PC-9 (cell line): Measurements from ENCODE around the gene NUDCD3. TPM values are rescaled to one million over a fixed set of nuclear protein-coding genes. Genes with fewer than 3 reads are reported as not detected.
A peak's percentile ranks its signal among the peaks of the same experiment; 100 is the strongest.

Experiments used
- BruUV-seq: library from RNA; stranded (reverse); fragments of 400-500 nt; replicated peaks from 2 replicates; lab custom pipeline; 2021; lab: Mats Ljungman, UMichigan
- CTCF ChIA-PET: fragments of 300-600 bp; sonication (Branson Sonifier 250); formaldehyde crosslinking; loops from one replicate; lab custom pipeline; 2022; ENCODE audit warnings: antibody characterized with exemption; lab: Charles Lee
- POLR2A ChIA-PET: fragments of 300-600 bp; sonication (Branson Sonifier 250); formaldehyde crosslinking; loops from one replicate; lab custom pipeline; 2022; ENCODE audit warnings: antibody characterized with exemption; ENCODE audit not compliant: unreplicated experiment; lab: Charles Lee
- DNase-seq, 2 experiments: peaks; one replicate each; pipeline versions ENCODE4 v3.0.0 to v3.0.0-alpha.2; 2015 to 2022; ENCODE audit warnings: mixed read lengths in 1 of 2
- H2AFZ ChIP-seq: fragments of 200-600 bp; sonication (generic); 2 replicates; pipeline ENCODE4 v1.8.1; 2017; ENCODE audit warnings: antibody characterized with exemption
- H3F3A ChIP-seq: fragments of 200-600 bp; sonication (generic); 2 replicates; pipeline ENCODE4 v1.8.1; 2017; ENCODE audit warnings: antibody characterized with exemption, mild to moderate bottlenecking, low read depth; ENCODE audit not compliant: insufficient read depth
- H3K27ac ChIP-seq: fragments of 200-600 bp; sonication (generic); 2 replicates; pipeline ENCODE4 v1.6.1; 2016; ENCODE audit warnings: mixed run types
- H3K27me3 ChIP-seq: fragments of 200-600 bp; sonication (generic); 2 replicates; pipeline ENCODE4 v1.6.1; 2016; ENCODE audit warnings: low read depth, mixed run types; ENCODE audit not compliant: insufficient read depth
- H3K36me3 ChIP-seq: fragments of 200-600 bp; sonication (generic); 2 replicates; pipeline ENCODE4 v1.6.1; 2016; ENCODE audit warnings: low read depth, mixed run types
- H3K4me1 ChIP-seq: fragments of 200-600 bp; sonication (generic); replicated peaks from 2 replicates; pipeline ENCODE4 v1.6.1; 2016; ENCODE audit warnings: mixed run types; ENCODE audit not compliant: insufficient read depth
- H3K4me2 ChIP-seq: fragments of 200-600 bp; sonication (generic); 2 replicates; pipeline ENCODE4 v1.6.1; 2017; ENCODE audit warnings: mixed run types
- H3K4me3 ChIP-seq: fragments of 200-600 bp; sonication (generic); 2 replicates; pipeline ENCODE4 v1.6.1; 2016; ENCODE audit warnings: mixed run types
- H3K79me2 ChIP-seq: fragments of 200-600 bp; sonication (generic); 2 replicates; pipeline ENCODE4 v1.6.1; 2017; ENCODE audit warnings: low read depth, mixed run types
- H3K9me2 ChIP-seq: fragments of 200-600 bp; sonication (generic); 2 replicates; pipeline ENCODE4 v1.8.1; 2017; ENCODE audit warnings: mild to moderate bottlenecking; ENCODE audit not compliant: insufficient read depth
- H3K9me3 ChIP-seq: fragments of 200-600 bp; sonication (generic); 2 replicates; pipeline ENCODE4 v1.8.1; 2016; ENCODE audit warnings: low read depth; ENCODE audit not compliant: insufficient read depth
- H4K20me1 ChIP-seq: fragments of 200-600 bp; sonication (generic); 2 replicates; pipeline ENCODE4 v1.8.1; 2017; ENCODE audit not compliant: insufficient read depth
- EZH2 ChIP-seq: fragments of 200-600 bp; sonication (generic); IDR thresholded peaks from 2 replicates; pipeline ENCODE4 v1.8.0; 2017; ENCODE audit warnings: antibody characterized with exemption, low read depth
- intact Hi-C: fragments of 100-400 bp; cut with micrococcal nuclease; formaldehyde crosslinking; loops from one replicate; pipeline ENCODE4 v1.10.0; 2022; ENCODE audit not compliant: unreplicated experiment
- total RNA-seq: library from RNA; stranded (reverse); gene quantifications from 2 replicates; pipeline ENCODE4 v1.2.3, GENCODE V29; 2021
- TF ChIP-seq, protein P1 (sequence below): fragments of 200-600 bp; sonication (generic); conservative IDR thresholded peaks from 2 replicates; pipeline ENCODE4 v1.6.1; 2017; ENCODE audit warnings: mixed run types, antibody characterized with exemption, mild to moderate bottlenecking, moderate library complexity

NUDCD3 gene
- total RNA-seq, 1 experiment from 2014 or later = 149 TPM

DNA sequence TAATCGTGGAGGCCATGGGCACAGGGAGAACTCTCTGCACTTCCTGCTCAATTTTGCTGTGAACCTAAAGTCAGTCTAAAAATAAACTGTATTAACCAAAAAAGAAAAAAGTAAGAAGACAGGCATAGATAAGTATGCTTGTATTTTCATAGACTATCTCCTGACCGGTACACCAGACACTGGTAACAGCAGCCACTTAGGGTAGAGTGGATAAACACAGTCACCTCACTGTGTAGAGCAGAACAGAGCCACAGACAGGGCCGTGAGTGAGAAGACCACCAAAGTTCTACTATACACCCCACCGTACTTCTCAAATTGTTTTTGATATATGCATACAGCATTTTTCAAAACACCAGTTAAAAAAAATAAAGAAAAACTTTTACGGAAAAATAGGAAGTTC lies 25.0 kb downstream of the NUDCD3 start:
- H3K4me2 ChIP-seq = no peak overlapping the region
- peaks cover 94% of the 10 kb centered on the region for H3K79me2 ChIP-seq
- H3K27ac ChIP-seq = no peak overlapping the region
- CTCF ChIA-PET = no interaction called here
- no peaks in the 10 kb centered on the region for H3K4me1 ChIP-seq
- no TSS peak for BruUV-seq
- H3K9me3 ChIP-seq = no peaks in the 10 kb centered on the region
- no peak overlapping the region for H2AFZ ChIP-seq
- peaks cover 3% of the 10 kb centered on the region; the same call in 1 of the 2 replicates for H3F3A ChIP-seq
- H3K36me3 ChIP-seq = peaks cover 25% of the 10 kb centered on the region
- H3K9me2 ChIP-seq = no peaks in the 10 kb centered on the region
- H4K20me1 ChIP-seq = peaks cover 67% of the 10 kb centered on the region
- H3K27me3 ChIP-seq = no peaks in the 10 kb centered on the region
- H3K4me3 ChIP-seq = no peak overlapping the region
- intact Hi-C loops = no loop called here
- no peak for DNase-seq
- POLR2A ChIA-PET = interaction anchor here (0.7 kb wide), 1 partner anchor 411 kb away, joined by 3 read pairs; no protein-coding TSS in a partner anchor
- no peak for TF ChIP-seq EZH2

DNA sequence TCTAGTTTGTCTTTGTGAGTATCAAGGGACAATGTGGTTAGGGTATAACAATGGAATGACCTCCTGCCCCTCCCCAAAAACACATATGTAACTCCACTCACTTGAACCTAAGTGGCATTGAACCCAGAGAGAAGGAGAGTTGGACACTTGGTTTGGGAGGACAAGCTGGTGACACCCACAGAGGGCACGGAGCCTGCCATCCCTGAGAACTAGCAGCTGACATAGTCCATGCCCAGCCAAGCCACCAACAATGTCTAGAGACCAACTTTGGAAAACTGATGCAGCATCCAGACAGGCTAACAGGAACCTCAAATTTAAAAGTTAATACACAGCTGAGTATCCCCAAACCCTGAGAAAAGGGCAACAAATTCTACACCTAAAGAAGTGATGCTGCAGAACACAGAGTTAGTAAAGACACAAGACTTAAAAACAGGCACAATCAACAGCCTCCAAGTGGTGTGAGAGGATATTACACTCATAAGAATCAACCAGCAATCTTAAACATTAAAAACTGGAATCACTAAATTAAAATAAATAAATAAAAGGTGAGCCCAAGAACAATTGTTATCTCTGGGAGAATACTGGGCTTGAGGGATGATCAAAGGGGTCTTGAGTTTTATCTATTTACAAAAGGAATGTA lies 27.2 kb downstream of the NUDCD3 start:
- H3K4me3 ChIP-seq = no peak overlapping the region
- no peak overlapping the region for H3K4me2 ChIP-seq
- peaks cover 71% of the 10 kb centered on the region for H4K20me1 ChIP-seq
- H3K36me3 ChIP-seq = peaks cover 33% of the 10 kb centered on the region
- ChIA-PET POLR2A (no interaction called here), CTCF (no interaction called here)
- no peak for TF ChIP-seq EZH2
- TF ChIP-seq, protein P1, sequence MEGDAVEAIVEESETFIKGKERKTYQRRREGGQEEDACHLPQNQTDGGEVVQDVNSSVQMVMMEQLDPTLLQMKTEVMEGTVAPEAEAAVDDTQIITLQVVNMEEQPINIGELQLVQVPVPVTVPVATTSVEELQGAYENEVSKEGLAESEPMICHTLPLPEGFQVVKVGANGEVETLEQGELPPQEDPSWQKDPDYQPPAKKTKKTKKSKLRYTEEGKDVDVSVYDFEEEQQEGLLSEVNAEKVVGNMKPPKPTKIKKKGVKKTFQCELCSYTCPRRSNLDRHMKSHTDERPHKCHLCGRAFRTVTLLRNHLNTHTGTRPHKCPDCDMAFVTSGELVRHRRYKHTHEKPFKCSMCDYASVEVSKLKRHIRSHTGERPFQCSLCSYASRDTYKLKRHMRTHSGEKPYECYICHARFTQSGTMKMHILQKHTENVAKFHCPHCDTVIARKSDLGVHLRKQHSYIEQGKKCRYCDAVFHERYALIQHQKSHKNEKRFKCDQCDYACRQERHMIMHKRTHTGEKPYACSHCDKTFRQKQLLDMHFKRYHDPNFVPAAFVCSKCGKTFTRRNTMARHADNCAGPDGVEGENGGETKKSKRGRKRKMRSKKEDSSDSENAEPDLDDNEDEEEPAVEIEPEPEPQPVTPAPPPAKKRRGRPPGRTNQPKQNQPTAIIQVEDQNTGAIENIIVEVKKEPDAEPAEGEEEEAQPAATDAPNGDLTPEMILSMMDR = peak; percentile 70
- H3K4me1 ChIP-seq = no peaks in the 10 kb centered on the region
- H3K27me3 ChIP-seq = no peaks in the 10 kb centered on the region
- intact Hi-C loops = no loop called here
- no peaks in the 10 kb centered on the region for H3K9me2 ChIP-seq
- H3K79me2 ChIP-seq = peaks cover 88% of the 10 kb centered on the region
- no peak for DNase-seq
- BruUV-seq = no TSS peak
- H3K9me3 ChIP-seq = no peaks in the 10 kb centered on the region
- no peak overlapping the region for H3K27ac ChIP-seq
- peaks cover 3% of the 10 kb centered on the region; the same call in 1 of the 2 replicates for H3F3A ChIP-seq
- H2AFZ ChIP-seq = no peak overlapping the region

DNA sequence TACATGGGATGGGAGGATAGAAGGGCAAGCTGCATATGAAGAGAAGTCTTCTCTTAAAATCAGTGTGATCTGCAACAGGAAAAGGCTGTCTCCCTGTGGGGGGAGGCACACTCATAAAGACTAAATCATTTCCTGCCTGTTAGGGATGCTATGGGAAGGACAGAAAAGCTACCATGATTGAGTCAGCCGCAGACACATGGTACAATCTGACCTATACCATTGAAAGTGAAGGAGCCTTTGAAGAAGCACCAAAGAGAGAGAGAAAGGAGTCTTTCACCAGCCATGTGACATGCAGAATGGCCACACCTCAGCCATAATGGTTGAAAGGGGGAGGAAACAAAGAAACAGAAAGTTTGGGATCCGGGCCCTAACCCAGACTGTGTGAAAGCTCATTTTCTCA lies 29.1 kb downstream of the NUDCD3 start:
- no TSS peak for BruUV-seq
- H3K4me2 ChIP-seq = no peak overlapping the region
- no peak overlapping the region for H3K4me3 ChIP-seq
- no peaks in the 10 kb centered on the region for H3K9me3 ChIP-seq
- intact Hi-C loops = loop anchor here (2.0 kb wide), 1 partner anchor 21 kb away; no protein-coding TSS in a partner anchor
- no peaks in the 10 kb centered on the region for H3K27me3 ChIP-seq
- CTCF ChIA-PET = no interaction called here
- TF ChIP-seq EZH2 = no peak
- TF ChIP-seq, protein P1 = no peak
- H3K79me2 ChIP-seq = peaks cover 87% of the 10 kb centered on the region
- peaks cover 35% of the 10 kb centered on the region for H3K36me3 ChIP-seq
- H2AFZ ChIP-seq = no peak overlapping the region
- H3K27ac ChIP-seq = no peak overlapping the region
- no peaks in the 10 kb centered on the region for H3K4me1 ChIP-seq
- POLR2A ChIA-PET = no interaction called here
- peaks cover 78% of the 10 kb centered on the region for H4K20me1 ChIP-seq
- no peak for DNase-seq
- 0 out of 2 replicates have a peak, but pooled peaks cover 3% of the 10 kb centered on the region for H3F3A ChIP-seq
- H3K9me2 ChIP-seq = no peaks in the 10 kb centered on the region
